Activated CD8-positive, alpha-beta memory T cell treated with anti-CD3 and anti-CD28 coated beads, Interleukin-2, amount 50 U/mL, for 48 hours (primary cell): ENCODE results near the gene TTC28.
"Not testable (repeated sequence)": the region's sequence is repeated elsewhere in the genome, so short reads cannot be mapped to it uniquely, and the experiment has no call there.

Source experiments
- DNase-seq: peaks from one replicate; pipeline ENCODE4 v3.0.0-alpha.2; 2020

TTC28 gene

DNA sequence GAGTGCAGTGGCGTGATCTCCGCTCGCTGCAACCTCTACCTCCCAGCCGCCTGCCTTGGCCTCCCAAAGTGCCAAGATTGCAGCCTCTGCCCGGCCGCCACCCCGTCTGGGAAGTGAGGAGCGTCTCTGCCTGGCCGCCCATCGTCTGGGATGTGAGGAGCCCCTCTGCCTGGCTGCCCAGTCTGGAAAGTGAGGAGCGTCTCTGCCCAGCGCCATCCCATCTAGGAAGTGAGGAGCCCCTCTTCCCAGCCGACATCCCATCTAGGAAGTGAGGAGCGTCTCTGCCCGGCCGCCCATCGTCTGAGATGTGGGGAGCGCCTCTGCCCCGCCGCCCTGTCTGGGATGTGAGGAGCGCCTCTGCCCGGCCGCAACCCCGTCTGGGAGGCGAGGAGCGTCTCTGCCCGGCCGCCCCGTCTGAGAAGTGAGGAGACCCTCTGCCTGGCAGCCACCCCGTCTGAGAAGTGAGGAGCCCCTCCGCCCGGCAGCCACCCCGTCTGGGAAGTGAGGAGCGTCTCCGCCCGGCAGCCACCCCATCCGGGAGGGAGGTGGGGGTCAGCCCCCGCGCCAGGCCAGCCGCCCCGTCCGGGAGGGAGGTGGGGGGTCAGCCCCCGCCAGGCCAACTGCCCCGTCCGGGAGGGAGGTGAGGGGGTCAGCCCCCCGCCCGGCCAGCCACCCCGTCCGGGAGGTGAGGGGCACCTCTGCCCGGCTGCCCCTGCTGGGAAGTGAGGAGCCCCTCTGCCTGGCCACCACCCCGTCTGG is 126.4 kb downstream of the TTC28 start:
- DNase-seq = not testable (repeated sequence)

DNA sequence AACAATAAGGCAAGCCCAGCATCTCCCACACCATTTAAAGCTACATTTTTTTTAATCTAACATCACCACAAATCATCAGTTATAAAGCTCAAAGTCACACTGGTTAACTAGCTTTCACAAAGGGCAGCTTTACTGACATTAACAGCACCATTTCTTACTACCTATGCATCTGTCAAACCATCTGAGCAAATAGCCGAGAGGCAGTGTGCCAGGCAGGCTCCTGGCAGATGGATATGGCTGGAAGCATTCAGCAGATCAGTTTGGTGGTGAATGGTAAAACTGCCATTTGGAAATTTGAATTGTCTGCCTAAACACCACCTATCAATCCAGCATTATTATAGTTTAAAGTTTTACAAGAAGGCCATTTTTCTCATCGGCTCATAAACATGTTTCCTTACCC is 131.2 kb downstream of the TTC28 start:
- no peak for DNase-seq

DNA sequence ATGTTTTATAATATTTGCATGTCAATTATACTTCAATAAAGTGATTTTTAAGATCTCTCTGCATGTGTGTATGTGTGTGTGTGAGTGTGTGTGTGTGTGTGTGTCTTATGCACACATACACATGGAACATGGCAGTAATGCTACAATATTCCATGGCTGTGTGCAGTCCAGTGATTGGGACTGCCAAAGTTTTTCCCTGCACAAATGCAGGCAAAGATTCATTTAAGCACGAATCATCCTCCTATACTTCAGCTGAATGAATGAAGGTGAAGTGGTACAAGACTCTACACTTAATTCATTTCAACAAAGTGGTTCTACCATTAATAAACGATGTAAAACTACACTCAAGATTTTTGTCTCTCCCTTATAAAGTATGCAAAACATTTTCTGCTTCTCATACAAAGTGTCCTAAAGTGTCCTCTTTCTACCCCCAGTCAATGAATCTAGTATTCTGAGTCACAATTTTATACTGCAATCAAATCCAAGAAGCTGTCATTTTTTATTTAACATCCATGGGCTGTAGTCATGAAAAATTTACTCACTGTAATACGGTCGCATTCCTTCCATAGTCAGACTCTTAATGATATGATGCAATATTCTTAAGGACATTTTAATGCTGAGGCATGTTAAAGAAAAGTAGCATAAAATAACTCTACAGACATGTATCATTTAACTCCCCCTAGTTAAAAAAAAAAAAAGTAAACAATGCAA is 132.4 kb downstream of the TTC28 start:
- DNase-seq = no peak

DNA sequence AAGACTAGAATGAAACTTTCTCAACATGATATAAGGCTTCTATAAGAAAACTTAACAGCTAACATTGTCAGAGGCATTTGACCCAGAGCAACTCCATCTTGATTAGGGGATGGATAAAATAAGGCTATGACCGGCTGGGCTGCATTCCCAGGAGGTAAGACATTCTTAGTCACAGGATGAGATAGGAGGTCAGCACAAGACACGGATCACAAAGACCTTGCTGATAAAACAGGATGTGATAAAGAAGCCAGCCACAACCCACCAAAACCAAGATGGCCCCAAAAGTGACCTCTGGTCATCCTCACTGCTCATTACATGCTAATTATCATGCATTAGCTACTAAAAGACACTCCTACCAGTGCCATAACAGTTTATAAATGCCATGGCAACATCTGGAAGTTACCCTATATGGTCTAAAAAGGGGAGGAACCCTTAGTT is 135.2 kb downstream of the TTC28 start:
- DNase-seq = no peak

DNA sequence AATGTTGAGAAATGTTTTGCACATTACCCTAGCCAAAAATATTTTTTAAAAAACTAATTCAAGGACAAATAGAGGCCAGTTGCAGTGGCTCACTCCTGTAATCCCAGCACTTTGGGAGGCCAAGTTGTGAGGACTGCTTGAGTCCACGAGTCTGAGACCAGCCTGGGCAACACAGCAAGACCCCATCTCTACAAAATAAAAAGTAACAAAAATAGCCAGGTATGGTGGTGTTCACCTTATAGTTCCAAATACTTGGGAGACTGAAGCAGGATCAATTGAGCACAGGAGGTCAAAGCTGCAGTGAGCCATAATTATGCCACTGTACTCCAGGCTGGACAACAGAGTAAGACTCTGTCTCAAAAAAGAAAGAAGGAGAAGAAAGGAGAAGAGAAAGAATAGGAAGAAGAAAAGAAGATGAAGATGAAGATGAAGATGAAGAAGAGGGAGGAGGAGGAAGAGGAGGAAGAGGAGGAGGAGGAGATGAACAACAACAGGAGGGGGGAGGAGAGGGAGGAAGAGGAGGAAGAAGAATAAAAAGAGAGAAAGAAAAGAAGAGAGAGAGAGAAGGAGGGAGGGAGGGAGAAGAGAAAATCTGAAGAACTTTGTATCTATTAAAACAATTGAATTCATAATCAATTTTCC is 136.5 kb downstream of the TTC28 start:
- DNase-seq = no peak

DNA sequence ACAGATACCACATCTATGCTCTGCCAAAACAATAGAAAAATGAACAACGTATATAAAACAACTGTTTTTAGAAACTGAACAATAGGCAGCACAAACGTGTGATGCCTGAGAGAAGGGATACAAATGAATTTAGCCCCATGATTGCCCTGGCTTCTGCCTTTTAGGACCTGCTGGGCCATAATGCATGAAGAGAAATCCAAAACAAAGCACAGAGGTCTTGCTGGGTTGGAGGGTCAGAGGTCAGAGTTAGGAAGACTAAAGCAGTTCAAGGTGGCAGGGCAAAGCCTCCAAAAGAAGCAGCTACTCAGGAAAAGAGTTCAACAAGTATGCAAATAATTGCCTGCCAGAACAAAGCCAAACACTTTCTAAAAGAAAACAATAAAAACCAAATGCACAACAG is 138.5 kb downstream of the TTC28 start:
- no peak for DNase-seq

DNA sequence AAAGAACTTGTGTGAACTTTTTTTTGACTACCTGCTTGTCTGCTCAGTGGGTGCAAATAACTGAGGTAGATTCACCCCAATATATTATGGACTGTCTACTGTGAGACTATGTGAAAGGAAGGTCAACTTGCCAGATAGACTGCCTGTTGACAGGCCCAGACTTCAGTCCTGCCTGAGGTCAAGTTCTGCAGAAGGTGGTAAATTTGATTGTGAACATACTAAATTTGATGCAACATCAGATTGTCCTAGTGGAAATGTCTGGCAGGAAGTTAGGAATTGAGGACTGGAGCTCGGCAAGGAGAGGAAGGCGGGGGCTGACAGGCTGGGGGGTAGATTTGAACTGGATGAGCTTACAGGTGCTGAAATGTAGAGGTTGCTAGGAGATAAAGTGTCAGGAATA is 140.7 kb downstream of the TTC28 start:
- no peak for DNase-seq

DNA sequence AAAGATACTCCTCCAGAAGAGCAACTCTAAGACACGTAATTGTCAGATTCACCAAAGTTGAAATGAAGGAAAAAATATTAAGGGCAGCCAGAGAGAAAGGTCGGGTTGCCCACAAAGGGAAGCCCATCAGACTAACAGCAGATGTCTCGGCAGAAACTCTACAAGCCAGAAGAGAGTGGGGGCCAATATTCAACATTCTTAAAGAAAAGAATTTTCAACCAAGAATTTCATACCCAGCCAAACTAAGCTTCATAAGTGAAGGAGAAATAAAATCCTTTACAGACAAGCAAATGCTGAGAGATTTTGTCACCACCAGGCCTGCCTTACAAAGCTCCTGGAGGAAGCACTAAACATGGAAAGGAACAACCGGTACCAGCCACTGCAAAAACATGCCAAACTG is 149.1 kb downstream of the TTC28 start:
- DNase-seq = not testable (repeated sequence)

DNA sequence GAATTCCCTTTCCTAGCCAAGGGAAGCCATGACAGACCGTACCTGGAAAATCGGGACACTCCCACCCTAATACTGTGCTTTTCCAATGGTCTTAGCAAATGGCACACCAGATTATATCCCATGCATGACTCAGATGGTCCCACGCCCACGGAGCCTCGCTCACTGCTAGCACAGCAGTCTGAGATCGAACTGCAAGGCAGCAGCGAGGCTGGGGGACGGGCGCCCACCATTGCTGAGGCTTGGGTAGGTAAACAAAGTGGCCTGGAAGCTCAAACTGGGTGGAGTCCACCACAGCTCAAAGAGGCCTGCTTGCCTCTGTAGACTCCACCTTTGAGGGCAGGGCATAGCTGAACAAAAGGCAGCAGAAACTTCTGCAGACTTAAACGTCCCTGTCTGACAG is 150.5 kb downstream of the TTC28 start:
- DNase-seq = not testable (repeated sequence)

DNA sequence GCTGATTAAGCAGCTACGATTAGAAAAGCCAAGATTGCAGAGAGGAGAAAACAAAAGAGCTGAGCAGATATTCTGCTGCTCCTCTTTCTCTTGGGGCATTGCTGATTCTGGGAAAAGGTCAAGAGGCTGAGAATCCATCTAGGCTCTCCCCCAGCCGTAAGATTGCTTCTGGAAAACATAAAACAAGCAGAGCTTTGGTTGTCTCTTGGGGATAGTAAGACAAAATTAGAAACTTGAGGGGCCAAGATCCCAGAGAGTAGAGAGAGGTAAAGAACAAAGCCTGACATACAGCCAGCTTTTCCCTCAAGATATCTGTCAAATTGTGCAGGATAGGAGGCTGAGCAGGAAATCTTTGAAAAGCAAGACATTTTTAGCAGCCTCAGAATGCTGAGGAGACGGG is 158.2 kb downstream of the TTC28 start:
- DNase-seq = no peak

DNA sequence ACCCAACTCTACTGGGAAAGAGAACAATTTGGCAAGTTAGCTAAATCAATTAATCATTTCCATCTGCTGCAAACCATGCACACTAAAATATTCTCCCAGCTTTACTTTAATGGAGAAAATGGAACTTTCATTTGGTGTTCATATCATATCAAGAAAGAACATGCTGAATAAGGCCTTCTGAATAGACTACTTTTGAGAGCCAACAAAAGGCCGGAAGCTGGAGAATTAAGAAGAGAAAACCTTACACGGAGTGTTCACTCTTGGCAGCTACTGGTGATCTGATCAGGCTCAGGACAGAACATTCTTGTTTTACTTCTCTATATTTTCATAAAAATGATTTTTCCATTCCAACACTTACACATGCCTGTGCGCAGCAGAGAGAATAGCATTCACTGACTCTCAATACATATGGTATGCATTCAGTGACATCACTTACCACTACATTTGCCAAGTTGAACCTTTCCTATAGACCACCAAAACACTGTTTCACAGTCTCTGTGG is 165.3 kb downstream of the TTC28 start:
- no peak for DNase-seq

DNA sequence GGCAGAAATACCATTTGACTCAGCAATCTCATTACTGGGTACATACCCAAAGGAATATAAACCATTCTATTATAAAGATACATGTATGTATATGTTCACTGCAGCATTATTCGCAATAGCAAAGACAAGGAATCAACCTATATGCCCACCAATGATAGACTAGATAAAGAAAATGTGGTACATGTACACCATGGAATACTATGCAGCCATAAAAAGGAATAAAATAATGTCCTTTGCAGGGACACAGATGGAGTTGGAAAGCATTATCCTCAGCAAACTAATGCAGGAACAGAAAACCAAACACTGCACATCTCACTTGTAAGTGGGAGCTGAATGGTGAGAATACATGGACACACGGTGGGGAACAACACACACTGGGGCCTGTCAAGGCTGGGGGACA is 167.3 kb downstream of the TTC28 start:
- DNase-seq = not testable (repeated sequence)

DNA sequence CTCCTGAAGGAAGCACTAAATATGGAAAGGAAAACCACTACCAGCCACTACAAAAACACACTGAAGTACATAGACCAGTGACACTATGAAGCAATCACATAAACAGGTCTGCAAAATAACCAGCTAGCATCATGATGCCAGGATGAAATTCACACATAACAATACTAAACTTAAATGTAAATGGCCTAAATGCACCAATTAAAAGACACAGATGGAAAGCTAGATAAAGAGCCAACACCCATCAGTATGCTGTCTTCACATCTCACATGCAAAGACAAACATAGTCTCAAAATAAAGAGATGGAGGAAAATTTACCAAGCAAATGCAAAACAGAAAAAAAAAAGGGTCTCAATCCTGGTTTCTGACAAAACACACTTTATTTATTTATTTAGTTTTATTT is 171.7 kb downstream of the TTC28 start:
- no peak for DNase-seq

DNA sequence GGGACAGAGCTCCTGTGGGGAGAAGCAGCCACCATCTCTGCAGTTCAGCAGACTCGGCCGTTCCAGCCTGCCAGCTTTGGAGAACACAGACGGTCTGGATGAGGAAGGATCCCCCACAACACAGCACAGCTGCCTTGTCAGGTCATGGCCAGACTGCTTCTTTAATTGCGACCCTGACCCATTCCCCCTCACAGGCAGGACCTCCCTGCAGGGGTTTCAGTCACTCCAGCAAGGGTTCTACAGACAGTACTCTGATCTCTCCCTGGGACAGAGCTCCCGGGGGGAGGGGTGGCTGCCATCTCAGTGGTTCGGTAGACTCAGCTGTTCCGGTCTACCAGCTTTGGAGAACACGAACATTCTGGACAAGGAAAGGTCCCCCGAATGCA is 173.5 kb downstream of the TTC28 start:
- no peak for DNase-seq

DNA sequence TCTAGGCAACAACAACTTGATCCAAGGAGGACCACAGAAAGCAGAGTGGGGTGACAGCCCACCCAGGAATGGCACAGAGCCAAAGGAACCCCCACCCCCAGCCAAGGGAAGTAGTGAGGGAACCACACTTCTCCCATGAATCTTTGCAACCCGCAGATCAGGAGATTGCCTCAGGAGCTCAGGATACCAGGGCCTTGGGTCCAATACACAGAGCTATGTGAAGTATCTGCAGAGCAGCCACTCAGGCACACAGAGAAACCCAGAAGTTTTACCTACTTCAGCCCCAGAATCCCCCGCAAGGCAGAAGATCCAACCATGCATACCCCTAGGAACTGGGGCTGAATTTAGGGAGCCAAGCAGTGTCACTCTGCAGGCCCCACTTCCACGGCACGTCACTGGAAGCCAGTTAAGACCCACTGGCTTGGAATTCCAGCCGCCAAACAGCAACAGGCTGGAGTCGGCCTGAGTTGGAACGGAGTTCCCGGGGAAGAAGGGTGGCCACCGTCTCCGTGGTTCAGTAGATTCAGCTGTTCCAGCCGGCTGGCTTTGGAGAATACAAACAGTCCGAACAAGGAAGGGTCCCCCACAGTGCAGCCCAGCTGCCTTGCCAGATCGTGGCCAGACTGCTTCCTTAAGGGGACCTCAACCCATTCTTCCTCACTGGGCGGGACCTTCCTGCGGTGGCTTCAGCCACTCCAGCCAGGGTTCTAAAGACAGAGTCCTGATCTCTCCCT is 174.1 kb downstream of the TTC28 start:
- DNase-seq = no peak

DNA sequence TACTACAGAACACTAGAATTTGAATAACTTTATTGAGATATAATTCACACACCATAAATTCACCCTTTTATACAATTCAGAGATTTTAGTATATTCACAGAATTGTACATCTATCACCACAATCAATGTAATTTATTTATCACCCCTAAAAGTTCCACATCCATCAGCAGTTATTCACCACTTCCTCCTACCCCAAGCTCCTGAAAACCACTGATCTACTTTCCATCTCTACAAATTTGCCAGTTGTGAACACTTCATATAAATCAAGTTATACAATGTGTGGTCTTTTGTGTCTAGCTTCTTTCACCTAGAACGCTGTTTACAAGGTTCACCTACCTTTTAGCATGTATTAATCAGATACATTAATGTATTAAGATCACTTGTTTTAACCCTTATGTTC is 179.6 kb downstream of the TTC28 start:
- no peak for DNase-seq

DNA sequence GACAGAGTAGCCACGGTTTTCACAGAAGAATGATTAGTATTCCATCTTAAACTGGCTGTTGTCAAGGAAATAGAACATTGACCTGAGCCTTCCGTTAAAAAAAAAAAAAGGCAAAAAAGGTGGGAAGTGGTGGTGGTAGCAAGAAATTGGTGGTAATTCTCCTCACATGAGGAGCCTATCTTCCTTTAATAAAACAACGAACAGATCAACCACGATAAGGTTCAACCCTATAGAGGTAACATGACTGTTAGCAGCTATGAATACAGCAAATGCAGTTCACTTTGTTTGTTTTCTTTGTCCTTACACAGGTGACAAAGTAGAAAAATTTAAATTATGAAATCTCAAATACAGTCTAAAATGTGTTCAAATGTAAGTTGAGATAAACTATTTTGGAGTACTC is 181.6 kb downstream of the TTC28 start:
- no peak for DNase-seq

DNA sequence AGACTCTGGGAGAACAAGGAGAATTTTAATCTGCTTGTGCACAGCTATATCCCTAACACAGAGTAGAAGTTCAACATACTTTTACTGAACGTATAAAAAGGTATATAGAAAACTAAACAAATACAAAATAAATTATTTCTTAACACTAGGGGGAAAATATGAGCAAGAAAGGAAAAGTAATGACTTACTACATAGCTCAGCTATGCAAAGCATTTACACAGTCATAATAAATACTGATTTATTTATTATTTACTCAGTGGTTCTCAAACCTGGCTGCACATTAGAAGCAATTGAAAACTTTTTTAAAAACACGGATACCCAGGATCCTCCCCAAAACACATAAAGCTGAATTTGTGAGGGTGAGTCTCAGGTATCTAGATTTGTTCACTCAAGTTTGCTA is 182.5 kb downstream of the TTC28 start:
- DNase-seq = no peak

DNA sequence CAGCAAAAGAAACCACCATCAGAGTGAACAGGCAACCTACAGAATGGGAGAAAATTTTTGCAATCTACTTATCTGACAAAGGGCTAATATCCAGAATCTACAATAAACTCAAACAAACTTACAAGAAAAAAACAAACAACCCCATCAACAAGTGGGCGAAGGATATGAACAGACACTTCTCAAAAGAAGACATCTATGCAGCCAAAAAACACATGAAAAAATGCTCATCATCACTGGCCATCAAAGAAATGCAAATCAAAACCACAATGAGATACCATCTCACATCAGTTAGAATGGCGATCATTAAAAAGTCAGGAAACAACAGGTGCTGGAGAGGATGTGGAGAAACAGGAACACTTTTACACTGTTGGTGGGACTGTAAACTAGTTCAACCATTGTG is 188.4 kb downstream of the TTC28 start:
- not testable (repeated sequence) for DNase-seq

DNA sequence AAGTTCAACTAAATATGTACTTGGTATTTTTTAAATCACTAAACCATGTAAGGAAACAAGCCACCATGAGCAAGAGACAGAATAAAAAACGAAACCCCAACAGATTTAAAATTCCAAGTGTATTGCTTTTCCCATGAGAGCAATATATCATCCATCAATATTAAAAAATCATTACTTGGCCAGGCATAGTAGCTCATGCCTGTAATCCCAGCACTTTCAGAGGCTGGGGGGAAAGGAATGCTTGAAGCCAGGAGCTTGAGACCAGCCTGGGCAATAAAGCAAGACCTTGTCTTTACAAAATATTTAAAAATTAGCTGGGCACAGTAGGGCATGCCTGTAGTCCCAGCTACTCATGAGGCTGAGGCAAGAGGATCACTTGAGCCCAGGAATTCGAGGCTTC is 190.8 kb downstream of the TTC28 start:
- no peak for DNase-seq

DNA sequence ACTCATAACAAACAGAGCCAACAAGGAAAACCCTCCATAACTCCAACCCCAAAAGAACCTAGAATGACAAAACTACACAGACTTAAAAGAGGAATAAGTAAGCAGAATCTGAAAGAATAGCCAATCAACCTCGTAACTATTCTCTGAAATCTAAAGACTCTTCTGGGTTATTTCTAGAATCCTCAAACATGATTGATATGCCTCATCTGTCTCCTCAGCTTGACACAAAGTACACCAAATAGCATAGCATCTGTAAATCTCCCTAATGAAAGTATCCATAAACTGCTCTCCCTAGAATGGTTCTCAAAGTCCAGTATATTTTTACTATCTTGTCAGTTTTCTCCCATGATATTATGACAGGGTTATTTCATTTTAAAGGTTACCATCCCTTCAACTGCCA is 195.0 kb downstream of the TTC28 start:
- no peak for DNase-seq

DNA sequence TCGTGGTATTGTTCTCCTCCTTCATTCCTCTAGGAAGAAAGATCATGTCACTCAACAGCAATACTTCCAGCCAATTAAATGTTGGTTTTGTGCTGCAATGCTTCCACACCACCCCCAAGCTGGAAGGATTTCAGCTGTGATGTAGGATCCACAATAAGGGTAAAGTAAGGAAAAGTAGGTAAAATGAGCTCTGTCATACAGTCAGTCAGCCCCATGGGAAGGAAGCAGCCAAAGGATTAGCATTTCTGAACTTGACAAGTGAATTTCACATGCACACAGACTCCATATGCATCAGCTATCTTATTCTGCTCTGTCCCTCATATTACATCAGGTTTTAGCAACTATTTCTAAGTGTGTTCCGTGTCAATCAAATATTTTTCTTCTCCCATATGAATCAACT is 197.9 kb downstream of the TTC28 start:
- DNase-seq = no peak

DNA sequence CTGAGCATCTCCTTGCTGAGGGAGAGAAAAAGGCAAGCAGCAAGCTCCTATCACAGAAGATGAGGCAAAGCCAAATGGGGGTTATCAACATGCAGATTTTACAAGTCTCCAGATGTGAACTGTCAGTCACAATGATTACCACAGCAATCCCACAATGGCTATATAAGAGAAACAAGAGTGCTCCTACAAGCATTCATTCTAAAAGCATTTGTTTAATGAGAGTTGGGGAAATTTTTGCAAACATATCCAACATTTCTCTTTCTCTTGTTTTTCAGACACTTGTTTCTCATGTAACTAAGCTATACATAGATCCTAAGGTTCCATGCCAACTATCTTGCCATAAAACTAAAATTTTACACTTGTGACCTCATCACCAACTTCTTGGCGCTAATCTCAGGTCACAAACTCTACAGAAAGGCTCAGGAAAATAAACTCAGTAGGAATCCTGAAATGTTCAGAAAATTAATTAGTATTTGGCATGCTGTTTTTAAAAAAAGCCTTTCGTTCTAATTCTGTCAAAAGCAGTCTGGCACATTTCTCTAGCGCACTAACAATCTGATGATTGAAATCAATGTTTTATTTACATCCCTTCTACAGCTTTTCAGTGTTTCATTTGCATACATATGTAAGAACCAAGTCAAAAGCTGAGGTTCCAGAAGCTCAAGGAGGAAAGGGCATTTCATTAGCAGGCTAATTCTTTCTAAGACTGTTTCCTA is 199.5 kb downstream of the TTC28 start:
- DNase-seq = no peak
